ENCODE data around the gene IGF1R. TPM values are rescaled to one million over a fixed set of nuclear protein-coding genes. Genes with fewer than 3 reads are reported as not detected.

Gene IGF1R
- total and polyA plus RNA-seq, 4 donors, result 5.9 to 154 (median 27.6) TPM

- DNase-seq (no peak), ATAC-seq (ENCODE audit: insufficient read depth, low FRiP score) (no peak)
- Histone ChIP-seq H3K4me1 (ENCODE audit: control insufficient read depth in 5 of 5, insufficient read depth in 5 of 5, low read length in 5 of 5) (no peaks in the 10 kb centered on the region), H3K9me3 (ENCODE audit: control insufficient read depth in 4 of 4, insufficient read depth in 3 of 4, low read length in 3 of 4) (no peaks in the 10 kb centered on the region), H3K27me3 (ENCODE audit: control insufficient read depth in 3 of 3, insufficient read depth in 3 of 3, low read length in 2 of 3) (no peaks in the 10 kb centered on the region), H3K27ac (ENCODE audit: low read depth in 1 of 2, low read length in 1 of 2) (no peak overlapping the region), H3K36me3 (ENCODE audit: control insufficient read depth in 4 of 4, insufficient read depth in 4 of 4, low read length in 4 of 4) (no peaks in the 10 kb centered on the region), H3K4me3 (no peak overlapping the region), H3K9ac (ENCODE audit: insufficient read depth in 1 of 2, low read length in 2 of 2) (no peak overlapping the region)
- TF ChIP-seq CTCF (IDR thresholded peaks at IDR 0.05; ENCODE audit: control extremely low read depth, extremely low read depth), result no peak
- WGBS, 2 donors, result 69 to 82% methylated on average over 6 of the region's 6 CpGs
Measured at GRCh38 chr15:98612490-98613110, 35.7 kb upstream of the IGF1R start.

GRCh38 chr15:98614681-98615080, 33.7 kb upstream of the IGF1R start:
- Histone ChIP-seq H3K9me3 (ENCODE audit: control insufficient read depth in 4 of 4, insufficient read depth in 3 of 4, low read length in 3 of 4) (no peaks in the 10 kb centered on the region), H3K27ac (ENCODE audit: low read depth in 1 of 2, low read length in 1 of 2) (no peak overlapping the region), H3K4me1 (ENCODE audit: control insufficient read depth in 5 of 5, insufficient read depth in 5 of 5, low read length in 5 of 5) (no peaks in the 10 kb centered on the region), H3K27me3 (ENCODE audit: control insufficient read depth in 3 of 3, insufficient read depth in 3 of 3, low read length in 2 of 3) (peaks cover 0 to 4% (median 2%) of the 10 kb centered on the region in 3 donors), H3K36me3 (ENCODE audit: control insufficient read depth in 4 of 4, insufficient read depth in 4 of 4, low read length in 4 of 4) (no peaks in the 10 kb centered on the region), H3K4me3 (no peak overlapping the region), H3K9ac (ENCODE audit: insufficient read depth in 1 of 2, low read length in 2 of 2) (no peak overlapping the region)
- ATAC-seq (ENCODE audit: insufficient read depth, low FRiP score), result no peak
- no peak for TF ChIP-seq CTCF (IDR thresholded peaks at IDR 0.05; ENCODE audit: control extremely low read depth, extremely low read depth)
- WGBS, 2 donors, result 94 to 96% methylated on average over 6 of the region's 6 CpGs
- DNase-seq, result no peak

GRCh38 chr15:98616397-98616796, 31.9 kb upstream of the IGF1R start:
- no peak for DNase-seq
- 77 to 87% methylated on average over 10 of the region's 10 CpGs for WGBS, 2 donors
- Histone ChIP-seq H3K36me3 (ENCODE audit: control insufficient read depth in 4 of 4, insufficient read depth in 4 of 4, low read length in 4 of 4) (no peaks in the 10 kb centered on the region), H3K27ac (ENCODE audit: low read depth in 1 of 2, low read length in 1 of 2) (no peak overlapping the region), H3K4me1 (ENCODE audit: control insufficient read depth in 5 of 5, insufficient read depth in 5 of 5, low read length in 5 of 5) (no peaks in the 10 kb centered on the region), H3K4me3 (no peak overlapping the region), H3K9ac (ENCODE audit: insufficient read depth in 1 of 2, low read length in 2 of 2) (no peak overlapping the region), H3K9me3 (ENCODE audit: control insufficient read depth in 4 of 4, insufficient read depth in 3 of 4, low read length in 3 of 4) (no peaks in the 10 kb centered on the region), H3K27me3 (ENCODE audit: control insufficient read depth in 3 of 3, insufficient read depth in 3 of 3, low read length in 2 of 3) (peaks cover 0 to 16% (median 14%) of the 10 kb centered on the region in 3 donors)
- TF ChIP-seq CTCF (IDR thresholded peaks at IDR 0.05; ENCODE audit: control extremely low read depth, extremely low read depth), result no peak
- no peak for ATAC-seq (ENCODE audit: insufficient read depth, low FRiP score)

Data from lung (tissue), 12 donors.